ENCODE results near the gene MFGE8.

DNA sequence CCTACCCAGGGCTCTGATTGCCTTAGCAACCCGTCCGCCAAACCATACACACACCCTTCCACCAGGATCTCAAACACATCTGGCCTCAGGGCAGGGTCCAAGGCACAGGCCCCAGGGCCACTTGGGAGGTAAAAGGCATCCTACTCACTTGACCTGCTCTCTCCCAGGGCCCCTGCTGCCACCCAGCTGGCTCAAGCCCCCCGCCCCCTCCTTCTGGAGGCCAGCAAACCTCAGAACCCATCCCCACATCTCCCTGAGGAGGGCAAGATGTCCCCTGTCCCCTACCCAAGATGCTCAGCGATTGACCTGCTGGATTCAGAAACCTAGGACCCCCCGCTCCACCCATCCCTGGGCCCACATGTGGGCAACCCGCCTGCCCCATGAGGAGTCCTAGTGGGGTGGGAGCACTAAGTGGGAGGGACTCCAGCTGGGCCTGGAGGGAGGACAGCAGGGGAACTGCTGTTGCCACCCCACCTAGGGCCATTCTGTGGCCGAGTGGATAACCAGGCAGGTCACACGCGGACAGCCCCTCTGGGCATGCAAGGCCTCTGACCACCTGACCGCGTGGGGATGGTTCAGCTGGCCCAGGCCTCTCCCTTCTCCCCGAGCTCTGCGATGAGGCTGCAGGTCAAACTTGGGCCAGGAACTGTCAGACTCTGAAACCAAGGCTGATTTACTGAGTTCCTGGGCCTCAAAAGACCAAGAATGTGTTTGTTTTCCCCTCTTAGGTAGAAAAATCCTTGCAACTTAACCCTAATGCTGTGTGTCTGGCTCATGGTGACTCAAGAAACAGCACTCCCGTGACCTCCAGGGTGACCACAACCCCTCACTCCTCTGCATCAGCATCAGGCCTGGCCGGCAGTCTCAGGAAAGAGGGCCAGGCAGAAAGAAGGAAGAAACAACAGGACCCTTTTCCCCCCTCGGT is 4.2 kb downstream of the MFGE8 start:
- TF ChIP-seq, protein P1, sequence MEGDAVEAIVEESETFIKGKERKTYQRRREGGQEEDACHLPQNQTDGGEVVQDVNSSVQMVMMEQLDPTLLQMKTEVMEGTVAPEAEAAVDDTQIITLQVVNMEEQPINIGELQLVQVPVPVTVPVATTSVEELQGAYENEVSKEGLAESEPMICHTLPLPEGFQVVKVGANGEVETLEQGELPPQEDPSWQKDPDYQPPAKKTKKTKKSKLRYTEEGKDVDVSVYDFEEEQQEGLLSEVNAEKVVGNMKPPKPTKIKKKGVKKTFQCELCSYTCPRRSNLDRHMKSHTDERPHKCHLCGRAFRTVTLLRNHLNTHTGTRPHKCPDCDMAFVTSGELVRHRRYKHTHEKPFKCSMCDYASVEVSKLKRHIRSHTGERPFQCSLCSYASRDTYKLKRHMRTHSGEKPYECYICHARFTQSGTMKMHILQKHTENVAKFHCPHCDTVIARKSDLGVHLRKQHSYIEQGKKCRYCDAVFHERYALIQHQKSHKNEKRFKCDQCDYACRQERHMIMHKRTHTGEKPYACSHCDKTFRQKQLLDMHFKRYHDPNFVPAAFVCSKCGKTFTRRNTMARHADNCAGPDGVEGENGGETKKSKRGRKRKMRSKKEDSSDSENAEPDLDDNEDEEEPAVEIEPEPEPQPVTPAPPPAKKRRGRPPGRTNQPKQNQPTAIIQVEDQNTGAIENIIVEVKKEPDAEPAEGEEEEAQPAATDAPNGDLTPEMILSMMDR (IDR thresholded peaks at IDR 0.05; ENCODE audit: insufficient read depth, low read length, poor library complexity, severe bottlenecking), result no peak
- TF ChIP-seq EZH2phosphoT487 (conservative IDR thresholded peaks at IDR 0.05; ENCODE audit: low read length), result no peak
